Gastrocnemius medialis (tissue), 4 donors: Measurements from ENCODE around the gene XPO4. TPM values are rescaled to one million over a fixed set of nuclear protein-coding genes. Genes with fewer than 3 reads are reported as not detected.

Source experiments
- ATAC-seq, 2 donors: fragments of 150-250 bp; one replicate each; pipeline ENCODE4 v1.9.1; 2016
- DNase-seq, 2 donors: peaks; one replicate each; pipeline ENCODE4 v3.0.0-alpha.2; 2019
- H3K27ac ChIP-seq, 4 donors: fragments of 200-600 bp; sonication (generic); 1 replicate in 1 of 4; 2 replicates in 3 of 4; pipeline ENCODE4 v1.5.1; 2016 to 2018; ENCODE audit warnings: mild to moderate bottlenecking in 2 of 4, moderate library complexity in 1 of 4
- H3K27me3 ChIP-seq, 3 donors: fragments of 200-600 bp; sonication (generic) in 2 of 3; 1 replicate in 1 of 3; 2 replicates in 2 of 3; pipeline versions ENCODE4 v1.5.1 to v1.6.0; 2016 to 2019; ENCODE audit warnings: mild to moderate bottlenecking in 1 of 3, moderate library complexity in 1 of 3
- H3K36me3 ChIP-seq, 2 donors: fragments of 200-600 bp; sonication (generic) in 1 of 2; one replicate each; pipeline ENCODE4 v1.5.1; 2017 to 2018
- H3K4me1 ChIP-seq, 2 donors: fragments of 200-600 bp; sonication (generic) in 1 of 2; one replicate each; pipeline ENCODE4 v1.5.1; 2016 to 2017; ENCODE audit warnings: mild to moderate bottlenecking in 2 of 2
- H3K4me3 ChIP-seq, 4 donors: fragments of 200-600 bp; sonication (generic) in 3 of 4; 1 replicate in 1 of 4; 2 replicates in 3 of 4; pipeline ENCODE4 v1.5.1; 2016 to 2019; ENCODE audit warnings: mild to moderate bottlenecking in 2 of 4
- H3K9me3 ChIP-seq, 3 donors: fragments of 200-600 bp; sonication (generic) in 2 of 3; 1 replicate in 1 of 3; 2 replicates in 2 of 3; pipeline ENCODE4 v1.5.1; 2016 to 2019
- CTCF ChIP-seq, 5 experiments: fragments of 450-650 bp in 3 of 5; fragments of 200-600 bp in 2 of 5; sonication (generic) in 2 of 5; IDR thresholded peaks in 4 of 5; conservative IDR thresholded peaks in 1 of 5; 1 replicate in 4 of 5; 2 replicates in 1 of 5; pipeline ENCODE4 v1.5.1; 2016 to 2019; ENCODE audit warnings: antibody characterized with exemption in 5 of 5, mild to moderate bottlenecking in 3 of 5, moderate library complexity in 3 of 5
- POLR2A ChIP-seq, 2 donors: fragments of 450-650 bp; IDR thresholded peaks; one replicate each; pipeline ENCODE4 v1.6.1; 2017; ENCODE audit warnings: antibody characterized with exemption in 2 of 2, mild to moderate bottlenecking in 2 of 2, moderate library complexity in 2 of 2
- in situ Hi-C, 4 donors: fragments of 200-750 bp; cut with MboI; loops; one replicate each; pipeline versions ENCODE4 v1.15.0 to v1.8.0; 2017; ENCODE audit warnings: low sequenced_read_pairs in 4 of 4
- intact Hi-C: fragments of 100-400 bp; cut with DNase I; formaldehyde crosslinking; loops from one replicate; pipeline ENCODE4 v1.15.1; 2023; ENCODE audit warnings: low total_unique reads
- total RNA-seq, 4 donors: library from RNA; depleted of rRNA; stranded (reverse); fragments of >200 nt; gene quantifications; one replicate each; pipeline versions ENCODE4 v1.1.0 to v1.2.3, GENCODE V29; 2016

The XPO4 gene
- total RNA-seq, 4 donors from 2014 or later, result 10.0 to 18.7 (median 14.7) TPM

GRCh38 chr13:20799726-20800416 is 102.7 kb downstream of the XPO4 start:
- in situ Hi-C loops, result no loop called here
- peaks cover 0 to 35% of the 10 kb centered on the region in 2 donors for H3K36me3 ChIP-seq

GRCh38 chr13:20798027-20798426 is 104.5 kb downstream of the XPO4 start:
- in situ Hi-C loops (no loop called here), intact Hi-C loops (no loop called here)
- peak overlapping the region; percentile 29 to 66 (median 52) for H3K27ac ChIP-seq
- no peak for ATAC-seq
- H3K9me3 ChIP-seq, result no peaks in the 10 kb centered on the region
- H3K27me3 ChIP-seq, result no peaks in the 10 kb centered on the region
- no peak for TF ChIP-seq POLR2A (IDR thresholded peaks at IDR 0.05)
- TF ChIP-seq CTCF (IDR thresholded peaks at IDR 0.05 in 4 of 5, conservative IDR thresholded peaks at IDR 0.05 in 1 of 5), result no peak
- DNase-seq, result no peak
- no peak overlapping the region for H3K4me3 ChIP-seq
- peaks cover 0 to 51% of the 10 kb centered on the region in 2 donors for H3K36me3 ChIP-seq
- peaks cover 0 to 10% of the 10 kb centered on the region in 2 donors for H3K4me1 ChIP-seq

More at GRCh38 chr13:20799726-20800416, 102.7 kb downstream of the XPO4 start:
- ATAC-seq, result no peak
- no peak for DNase-seq
- intact Hi-C loops, result no loop called here
- no peaks in the 10 kb centered on the region for H3K9me3 ChIP-seq
- TF ChIP-seq POLR2A (IDR thresholded peaks at IDR 0.05), result no peak
- TF ChIP-seq CTCF (IDR thresholded peaks at IDR 0.05 in 4 of 5, conservative IDR thresholded peaks at IDR 0.05 in 1 of 5), result no peak
- H3K27me3 ChIP-seq, result no peaks in the 10 kb centered on the region
- H3K27ac ChIP-seq, result peak overlapping the region in 2 of 4 donors; percentile 22 to 67
- no peak overlapping the region for H3K4me3 ChIP-seq
- H3K4me1 ChIP-seq, result peaks cover 0 to 10% of the 10 kb centered on the region in 2 donors

- Histone ChIP-seq H3K27me3 (no peaks in the 10 kb centered on the region), H3K4me1 (peaks cover 0 to 10% of the 10 kb centered on the region in 2 donors), H3K4me3 (no peak overlapping the region), H3K27ac (peak overlapping the region; percentile 29 to 66 (median 52)), H3K36me3 (peaks cover 0 to 51% of the 10 kb centered on the region in 2 donors), H3K9me3 (no peaks in the 10 kb centered on the region)
- DNase-seq (no peak), ATAC-seq (no peak)
- no peak for TF ChIP-seq POLR2A (IDR thresholded peaks at IDR 0.05)
- no peak for TF ChIP-seq CTCF (IDR thresholded peaks at IDR 0.05 in 4 of 5, conservative IDR thresholded peaks at IDR 0.05 in 1 of 5)
- in situ Hi-C loops (no loop called here), intact Hi-C loops (no loop called here)
Measured at GRCh38 chr13:20796791-20797508, 105.6 kb downstream of the XPO4 start.

- peaks cover 0 to 5% of the 10 kb centered on the region in 2 donors for H3K4me1 ChIP-seq
- H3K27ac ChIP-seq, result peak overlapping the region in 2 of 4 donors; percentile 12 to 32
- peaks cover 0 to 38% of the 10 kb centered on the region in 2 donors for H3K36me3 ChIP-seq
- intact Hi-C loops (no loop called here), in situ Hi-C loops (no loop called here)
- no peaks in the 10 kb centered on the region for H3K27me3 ChIP-seq
- no peak overlapping the region for H3K4me3 ChIP-seq
- no peak for TF ChIP-seq CTCF (IDR thresholded peaks at IDR 0.05 in 4 of 5, conservative IDR thresholded peaks at IDR 0.05 in 1 of 5)
- TF ChIP-seq POLR2A (IDR thresholded peaks at IDR 0.05), result no peak
- no peaks in the 10 kb centered on the region for H3K9me3 ChIP-seq
- no peak for ATAC-seq
- DNase-seq, result no peak
Measured at GRCh38 chr13:20789665-20790064, 112.9 kb downstream of the XPO4 start.
